CD1c-positive myeloid dendritic cell (primary cell): Measurements from ENCODE around the gene TFIP11.

Experiments used
- DNase-seq: peaks from one replicate; pipeline ENCODE4 v3.0.0-alpha.2; 2016; ENCODE audit errors: extremely low spot score

TFIP11 gene

GRCh38 chr22:26512149-26512793, at the start of gene TFIP11:
Gene TFIP11, minus strand, starts transcription at chr22:26512473. Its CDS starts 2,201 bp downstream, at chr22:26510272.
- peak; percentile 98 for DNase-seq

GRCh38 chr22:26561756-26562417, 49.6 kb upstream of the TFIP11 start:
- no peak for DNase-seq

GRCh38 chr22:26559961-26560575, 47.8 kb upstream of the TFIP11 start:
- no peak for DNase-seq

- DNase-seq, result no peak
These were observed 46.1 kb upstream of the TFIP11 start for GRCh38 chr22:26558248-26558895.

- no peak for DNase-seq
These were observed 44.6 kb upstream of the TFIP11 start for GRCh38 chr22:26556904-26557303.

GRCh38 chr22:26555478-26555877, 43.2 kb upstream of the TFIP11 start:
- DNase-seq, result no peak

GRCh38 chr22:26554956-26555355, 42.7 kb upstream of the TFIP11 start:
- DNase-seq, result no peak

GRCh38 chr22:26553056-26553752, 40.9 kb upstream of the TFIP11 start:
- DNase-seq, result no peak

- DNase-seq, result no peak
These were observed 40.2 kb upstream of the TFIP11 start for GRCh38 chr22:26552466-26552865.

- DNase-seq, result no peak
These were observed 39.3 kb upstream of the TFIP11 start for GRCh38 chr22:26551568-26551967.

- no peak for DNase-seq
These were observed 38.3 kb upstream of the TFIP11 start for GRCh38 chr22:26550498-26551033.

- DNase-seq, result no peak
These were observed 37.7 kb upstream of the TFIP11 start for GRCh38 chr22:26549902-26550497.

- DNase-seq, result no peak
These were observed 36.7 kb upstream of the TFIP11 start for GRCh38 chr22:26548984-26549383.

GRCh38 chr22:26548303-26548702, 36.0 kb upstream of the TFIP11 start:
- DNase-seq, result no peak

- DNase-seq, result no peak
These were observed 35.6 kb upstream of the TFIP11 start for GRCh38 chr22:26547837-26548236.

GRCh38 chr22:26547426-26547825, 35.2 kb upstream of the TFIP11 start:
- DNase-seq, result no peak

- DNase-seq, result no peak
These were observed 34.0 kb upstream of the TFIP11 start for GRCh38 chr22:26546282-26546681.

- no peak for DNase-seq
These were observed 33.6 kb upstream of the TFIP11 start for GRCh38 chr22:26545827-26546226.

- DNase-seq, result no peak
These were observed 33.1 kb upstream of the TFIP11 start for GRCh38 chr22:26545385-26545784.

- DNase-seq, result no peak
These were observed 32.2 kb upstream of the TFIP11 start for GRCh38 chr22:26544489-26544888.

GRCh38 chr22:26542831-26543230, 30.6 kb upstream of the TFIP11 start:
- DNase-seq, result peak; percentile 59
